GM04503 (cell line): ENCODE measurements around the gene AMOTL2.

Source experiments
- DNase-seq: peaks from one replicate; pipeline ENCODE4 v3.0.0-alpha.2; 2012; ENCODE audit warnings: low read depth

AMOTL2 gene

DNA sequence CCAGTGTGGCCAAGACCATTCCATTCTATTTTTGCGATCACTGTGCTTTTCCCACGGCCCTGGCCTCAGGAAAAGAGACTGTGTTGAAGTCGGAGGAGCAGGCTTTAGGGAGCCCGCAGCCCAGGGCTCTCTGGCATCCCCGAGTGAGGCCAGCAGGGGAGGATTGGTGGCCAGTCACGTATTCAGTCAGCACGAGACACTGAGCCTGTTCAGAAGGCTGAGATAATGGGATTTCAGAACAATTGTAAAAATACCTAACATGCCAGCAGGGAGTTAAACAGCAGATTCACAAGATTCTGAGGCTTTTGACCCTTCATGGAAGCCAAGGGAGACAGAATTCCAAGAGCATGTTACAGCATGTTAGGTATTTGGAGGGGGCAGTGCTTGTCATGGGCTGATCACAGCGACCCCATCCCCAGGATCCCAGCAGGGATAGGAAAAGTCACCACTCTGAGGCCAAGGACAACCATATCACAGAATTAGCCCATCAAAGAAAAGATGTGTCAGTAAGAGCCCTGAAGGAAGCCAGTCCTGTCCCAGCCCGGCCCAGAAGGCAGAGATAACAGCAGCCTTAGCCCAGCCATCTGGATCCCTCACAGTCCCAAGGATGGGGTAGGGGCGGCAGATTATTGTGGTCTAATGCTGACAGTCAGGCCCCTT lies 40.6 kb downstream of the AMOTL2 start:
- DNase-seq = peak; percentile 97

DNA sequence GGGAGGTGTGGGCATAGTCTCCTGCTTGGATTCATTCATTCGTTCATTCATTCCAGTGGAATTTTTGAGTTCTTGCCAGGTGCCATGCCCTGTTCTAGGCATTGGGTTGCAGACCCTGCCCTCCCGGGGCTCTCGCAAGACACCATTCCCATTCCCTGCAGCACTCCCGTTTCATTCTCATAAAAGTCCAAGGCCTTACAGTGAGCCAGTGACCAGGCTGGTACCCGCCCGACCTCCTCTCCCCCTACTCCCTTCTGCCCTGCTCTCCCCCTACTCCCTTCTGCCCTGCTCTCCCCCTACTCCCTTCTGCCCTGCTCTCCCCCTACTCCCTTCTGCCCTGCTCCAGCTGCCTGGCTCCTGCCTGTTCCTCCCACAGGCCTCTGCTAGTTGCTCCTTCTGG lies 41.9 kb downstream of the AMOTL2 start:
- DNase-seq = no peak

DNA sequence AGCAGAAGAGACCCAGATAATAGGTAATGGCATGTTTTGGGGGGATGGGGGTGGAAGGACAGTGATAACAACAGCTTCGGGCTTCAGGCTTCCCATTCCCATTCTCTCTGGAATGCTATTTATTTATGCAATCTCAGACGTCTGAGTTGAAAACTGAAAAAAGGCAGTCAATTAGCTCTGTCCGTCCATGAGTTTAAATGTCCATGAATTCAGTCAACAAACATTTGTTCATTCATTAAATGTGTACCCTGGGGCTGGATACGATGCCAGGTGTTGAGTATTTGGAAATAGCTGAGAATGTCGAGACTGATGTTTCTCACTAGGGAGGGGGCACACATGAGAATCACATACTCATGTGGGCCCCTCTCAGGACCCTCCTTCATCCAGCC lies 42.4 kb downstream of the AMOTL2 start:
- DNase-seq = no peak

DNA sequence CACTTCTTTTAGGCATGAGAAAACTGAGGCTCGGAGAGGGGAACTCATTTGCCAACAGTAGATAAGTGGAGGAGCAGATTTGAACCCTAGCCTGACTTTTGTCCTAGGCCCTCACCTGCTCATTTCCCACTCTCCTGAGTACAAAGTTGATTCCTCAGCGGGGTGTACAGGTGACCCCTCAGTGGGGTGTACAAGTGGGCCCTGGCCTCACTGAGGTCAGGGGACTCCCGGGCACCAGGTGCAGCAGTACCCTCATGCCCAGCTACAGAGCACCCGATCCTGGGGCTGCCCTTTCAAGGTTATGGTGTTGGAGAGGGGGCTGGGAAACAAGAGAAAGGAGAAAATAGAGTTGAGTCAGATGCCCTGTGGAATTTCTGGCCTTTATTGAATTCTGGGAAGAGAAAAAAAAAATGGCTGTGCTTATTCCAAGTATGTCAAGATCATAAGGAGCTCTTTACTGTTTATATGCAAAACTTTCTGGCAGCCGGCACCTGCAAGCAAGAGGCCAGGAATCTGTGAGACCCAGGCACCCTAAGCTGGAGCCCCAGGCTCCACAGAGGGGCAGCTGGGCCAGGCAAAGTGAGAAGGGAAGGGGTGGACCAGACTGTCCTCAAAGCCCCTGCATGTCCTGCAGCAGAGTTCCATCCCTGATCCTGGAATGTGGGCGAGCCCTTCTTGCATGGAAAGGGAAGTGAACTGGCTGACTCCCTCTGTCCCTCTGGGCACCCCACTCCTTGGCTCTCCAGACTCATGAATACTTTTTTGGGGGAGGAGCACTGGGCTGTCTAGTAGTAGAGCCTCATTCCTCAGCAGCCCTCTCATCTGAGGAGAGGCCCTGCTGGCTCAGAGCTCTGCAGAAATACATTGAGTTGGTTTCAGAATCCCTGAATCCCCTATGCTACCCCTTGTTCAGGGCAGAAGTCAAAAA lies 43.1 kb downstream of the AMOTL2 start:
- peak; percentile 88 for DNase-seq

DNA sequence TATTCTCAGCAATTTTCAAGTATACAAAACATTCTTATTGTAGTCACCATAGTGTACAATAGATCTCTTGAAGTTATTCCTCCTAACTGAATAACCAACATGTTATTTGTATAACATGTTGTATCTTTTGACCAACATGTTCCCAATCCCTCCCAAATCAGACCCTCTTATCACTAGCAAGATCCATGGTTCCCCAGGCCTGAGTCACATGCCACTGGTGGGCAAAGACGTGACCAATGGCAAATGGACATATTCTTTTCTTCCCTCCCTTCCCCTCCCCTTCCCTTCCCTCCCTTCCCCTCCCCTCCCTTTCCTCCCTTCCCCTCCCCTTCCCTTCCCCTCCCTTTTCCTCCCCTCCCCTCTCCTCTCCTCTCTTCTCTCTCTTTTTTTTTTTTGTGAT lies 45.4 kb downstream of the AMOTL2 start:
- DNase-seq = no peak

DNA sequence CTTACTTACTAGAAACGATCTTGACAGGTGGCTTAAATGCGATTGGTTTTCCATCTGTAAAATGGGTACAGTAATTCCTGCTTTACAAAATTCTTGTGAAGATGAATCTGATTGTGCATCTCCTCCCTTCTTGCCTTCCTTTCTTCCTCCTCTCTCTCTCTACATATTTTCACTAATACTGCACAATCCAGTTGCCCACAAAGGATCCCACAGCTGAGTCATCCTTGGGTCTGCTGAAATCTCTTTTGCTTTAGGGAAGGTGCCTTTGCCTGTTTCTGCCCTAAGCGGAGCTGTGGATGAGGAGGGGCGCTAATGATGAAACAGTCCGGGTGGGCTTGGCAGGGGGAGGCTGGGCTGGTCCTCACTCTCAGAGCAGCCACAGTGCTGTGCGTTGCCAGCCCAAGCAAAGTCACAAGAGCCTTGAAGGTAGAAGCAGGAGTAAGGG lies 46.1 kb downstream of the AMOTL2 start:
- DNase-seq = peak; percentile 89

DNA sequence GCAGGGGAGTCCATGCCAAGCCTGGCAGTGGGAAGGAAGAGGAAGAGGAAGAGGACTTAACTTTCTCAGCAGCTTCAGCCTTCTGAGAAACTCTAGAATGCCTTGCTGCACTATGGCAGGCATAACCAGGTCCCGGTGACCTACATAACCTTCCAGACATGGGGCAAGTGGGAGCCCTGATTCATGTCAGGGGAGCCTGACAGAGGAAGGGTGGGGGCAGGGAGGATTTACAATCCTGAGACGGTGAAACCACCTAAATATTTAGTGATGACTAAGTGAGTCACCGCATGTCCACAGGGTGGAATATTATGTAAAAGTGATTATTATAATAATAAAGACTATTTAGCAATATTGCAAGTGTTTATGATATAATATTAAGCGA lies 46.7 kb downstream of the AMOTL2 start:
- no peak for DNase-seq

DNA sequence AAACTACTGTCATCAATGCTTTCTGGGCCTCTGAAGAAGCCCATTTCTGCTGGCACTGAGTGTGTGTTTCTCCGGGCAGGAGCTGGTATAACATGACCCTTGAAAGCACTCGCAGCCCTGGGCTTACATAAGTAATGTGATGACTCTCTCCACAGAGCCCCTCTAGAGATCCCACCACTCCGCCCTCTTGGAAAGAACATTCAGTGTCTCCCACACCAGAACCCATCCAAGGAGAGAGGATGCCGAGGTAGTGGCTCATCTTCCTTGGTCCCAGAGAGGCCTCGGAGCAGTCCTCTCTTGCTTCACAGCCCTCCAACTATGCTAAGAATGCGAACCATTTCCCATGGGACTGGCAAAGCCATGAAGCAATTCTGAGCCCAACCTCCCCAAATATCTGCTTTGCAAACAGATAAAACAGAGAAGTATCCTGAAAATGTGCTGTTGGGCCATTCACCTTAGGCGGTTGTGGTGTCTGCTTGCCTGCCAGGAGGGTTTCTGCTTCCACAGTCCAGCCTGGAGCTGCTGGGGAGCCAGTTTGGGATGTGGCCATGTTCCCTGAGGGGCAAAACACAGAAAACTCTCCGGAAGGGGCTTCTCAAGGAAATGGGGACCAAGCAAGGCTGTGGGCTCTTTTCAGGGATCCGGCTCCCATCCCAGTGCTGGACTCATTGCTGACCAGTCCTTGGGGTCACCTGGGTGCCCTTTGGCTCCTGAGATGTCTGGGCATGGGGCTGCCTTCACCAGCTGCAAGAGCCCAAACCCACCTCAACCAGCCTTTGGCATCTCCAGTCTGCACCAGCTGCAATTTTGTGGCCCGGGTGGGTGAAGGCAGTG lies 47.3 kb downstream of the AMOTL2 start:
- DNase-seq = peak; percentile 99

DNA sequence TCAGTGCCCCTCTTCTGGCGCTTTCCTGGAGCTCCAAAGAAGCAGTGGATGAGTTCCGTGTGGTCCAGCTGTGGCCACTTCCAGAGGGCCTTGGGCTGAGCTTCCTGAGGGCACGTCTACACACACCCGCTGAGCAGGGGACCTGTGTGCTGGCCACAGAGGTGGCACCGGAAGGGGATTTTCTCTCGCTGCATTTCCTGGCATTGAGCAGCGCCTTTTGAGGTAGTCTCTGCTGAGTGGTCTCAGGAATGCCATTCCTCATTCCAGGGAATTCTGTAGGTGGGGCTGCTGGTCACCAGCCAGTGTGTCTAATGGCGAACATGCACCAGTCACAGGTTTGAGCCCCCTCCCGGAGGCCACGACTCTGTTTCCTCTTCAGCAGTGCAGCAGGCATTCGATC lies 48.1 kb downstream of the AMOTL2 start:
- DNase-seq = no peak

DNA sequence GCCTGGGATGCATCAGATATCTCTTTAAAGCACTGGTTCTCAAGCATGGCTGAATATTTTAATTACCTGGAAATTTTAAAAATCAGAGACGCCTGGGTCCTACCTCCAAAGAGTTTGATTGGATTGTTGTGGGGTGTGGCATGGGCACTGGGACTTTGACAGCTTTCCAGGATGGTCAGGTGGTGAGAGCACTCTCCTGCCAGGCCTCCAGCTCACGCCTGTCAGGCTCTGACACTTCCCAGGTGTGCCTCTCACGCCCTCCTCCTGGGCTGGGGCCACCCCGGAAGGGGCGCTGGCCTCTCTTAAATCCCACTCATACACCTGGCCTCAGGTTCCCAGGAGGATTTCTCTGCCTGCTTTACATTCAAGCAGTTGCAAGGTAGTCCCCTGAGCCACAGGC lies 48.5 kb downstream of the AMOTL2 start:
- DNase-seq = no peak

DNA sequence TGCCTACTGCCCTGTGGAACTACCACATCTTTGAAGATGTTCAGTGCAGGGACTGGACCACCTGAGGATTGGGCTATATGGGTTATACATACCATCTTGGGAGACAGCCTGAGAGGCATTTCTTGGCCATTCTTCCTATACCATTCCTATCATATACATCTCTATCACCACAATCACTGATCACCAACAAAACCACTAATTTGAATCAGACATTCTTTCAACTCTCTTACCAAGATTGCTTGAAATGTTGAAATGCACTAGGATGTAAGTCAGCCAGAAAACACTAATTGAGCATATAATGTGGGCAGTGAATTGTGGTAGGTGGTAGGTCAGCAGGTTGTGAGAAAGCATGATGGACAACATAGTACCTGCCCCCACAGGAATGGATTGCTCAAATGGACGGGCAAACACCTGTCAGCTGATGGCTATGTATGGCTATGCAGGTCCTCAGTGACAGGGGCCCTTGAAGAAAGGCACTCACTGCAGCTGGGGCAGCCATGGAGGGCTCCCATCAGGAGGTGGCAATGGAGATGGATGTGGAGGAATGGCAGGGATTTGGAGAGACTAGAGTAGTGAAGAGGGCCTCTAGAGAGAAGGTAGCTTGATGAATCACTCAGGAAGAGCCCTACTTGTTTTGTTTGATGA lies 49.1 kb downstream of the AMOTL2 start:
- DNase-seq = no peak

DNA sequence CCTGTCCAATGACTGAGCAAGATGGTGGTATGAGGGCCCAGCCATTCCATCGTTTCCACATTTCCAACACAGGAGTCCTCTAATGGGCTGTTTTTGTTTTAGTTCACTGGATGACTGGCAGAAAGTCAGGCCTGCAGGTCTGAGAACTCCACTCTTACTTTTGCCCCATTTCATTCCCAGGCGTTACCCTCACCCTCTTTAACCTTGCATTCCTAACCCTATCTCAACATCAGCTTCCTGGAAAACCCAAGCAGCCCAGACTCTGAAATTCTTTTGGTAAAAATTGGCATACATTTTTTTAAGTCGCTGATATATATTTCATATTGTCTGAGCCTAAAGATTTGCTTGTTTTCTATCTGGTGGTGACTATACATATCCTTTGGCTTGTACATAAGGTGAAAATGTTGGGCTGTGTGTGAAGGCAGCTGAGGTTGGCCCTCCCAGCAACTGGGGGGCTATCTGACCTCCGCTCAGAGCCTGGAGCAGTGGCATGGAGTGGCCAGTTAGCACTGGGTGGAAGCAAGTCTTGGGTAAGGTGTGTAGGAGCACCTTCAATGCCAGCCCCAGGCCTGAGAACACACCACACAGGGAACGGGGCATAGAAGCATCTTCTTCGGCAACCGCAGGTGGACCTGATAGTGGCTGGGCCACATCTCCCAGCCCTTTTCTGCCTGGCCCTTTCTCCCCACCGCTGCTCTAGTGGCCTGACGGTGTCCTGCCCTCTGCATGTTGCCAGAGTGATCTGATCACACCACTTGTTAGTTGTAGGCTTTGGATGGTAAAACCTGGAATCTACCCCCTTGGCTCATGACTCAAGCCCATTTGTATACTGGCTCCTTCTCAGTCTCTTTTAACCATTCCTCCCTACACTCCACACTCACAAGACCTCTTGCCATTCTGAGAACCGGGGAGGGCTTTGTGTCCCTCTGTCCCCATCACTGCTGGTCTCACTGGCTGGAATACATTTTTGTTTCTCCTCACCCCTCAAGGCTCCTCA lies 50.0 kb downstream of the AMOTL2 start:
- no peak for DNase-seq

DNA sequence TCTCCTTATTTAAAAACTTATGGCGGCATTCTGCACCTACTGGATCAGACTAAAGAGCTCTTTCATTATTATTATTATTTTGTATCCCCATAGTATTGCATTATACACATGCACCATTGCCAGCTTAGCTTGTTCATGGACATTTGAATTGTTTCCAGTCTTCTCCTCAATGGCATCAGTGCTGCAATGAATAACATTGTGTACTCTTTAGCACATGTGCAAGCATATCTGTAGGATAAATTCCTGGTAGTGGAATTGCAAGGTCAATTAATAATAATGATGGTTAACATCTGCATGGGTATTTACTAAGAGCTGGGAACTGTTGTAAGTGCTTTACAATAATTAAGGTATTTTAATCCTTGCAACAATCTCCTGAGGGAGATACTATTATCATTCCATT lies 52.0 kb downstream of the AMOTL2 start:
- DNase-seq = no peak

DNA sequence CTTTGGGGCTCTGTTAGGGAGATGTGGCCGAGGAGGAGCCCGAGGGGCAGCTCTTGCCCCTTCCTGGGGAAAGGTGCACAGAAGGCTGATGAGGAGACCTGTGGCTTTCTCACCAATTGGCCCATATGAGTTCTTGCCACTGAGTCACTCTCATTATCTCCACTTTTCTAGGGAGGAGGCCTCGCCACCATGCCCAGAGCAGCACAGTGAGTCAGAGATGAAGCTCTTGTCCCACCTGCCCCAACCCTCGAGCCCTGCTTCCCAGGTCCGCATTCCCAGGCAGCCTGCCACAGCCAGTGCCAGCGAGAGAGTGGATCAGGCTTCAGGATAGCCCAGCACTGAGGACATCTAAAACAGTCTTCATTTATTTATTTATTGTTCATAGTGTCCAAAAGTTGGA lies 53.5 kb downstream of the AMOTL2 start:
- no peak for DNase-seq

DNA sequence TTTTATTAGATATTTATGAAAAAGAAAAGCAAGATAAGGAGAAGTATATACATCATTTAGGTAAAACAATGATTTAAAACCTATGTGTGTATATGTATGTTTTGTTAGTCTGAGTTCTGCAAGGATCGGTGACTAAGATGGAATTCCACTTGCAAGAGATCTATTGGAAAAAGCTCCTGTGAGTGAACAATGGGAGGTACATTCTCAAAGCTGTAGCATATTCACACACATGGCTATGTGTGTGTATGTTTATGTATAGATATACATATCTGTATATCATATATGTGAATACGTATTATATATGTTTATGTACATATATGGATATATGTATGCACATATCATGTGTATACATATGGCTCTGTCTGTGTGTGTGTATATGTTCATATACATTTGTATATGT lies 54.3 kb downstream of the AMOTL2 start:
- DNase-seq = no peak

DNA sequence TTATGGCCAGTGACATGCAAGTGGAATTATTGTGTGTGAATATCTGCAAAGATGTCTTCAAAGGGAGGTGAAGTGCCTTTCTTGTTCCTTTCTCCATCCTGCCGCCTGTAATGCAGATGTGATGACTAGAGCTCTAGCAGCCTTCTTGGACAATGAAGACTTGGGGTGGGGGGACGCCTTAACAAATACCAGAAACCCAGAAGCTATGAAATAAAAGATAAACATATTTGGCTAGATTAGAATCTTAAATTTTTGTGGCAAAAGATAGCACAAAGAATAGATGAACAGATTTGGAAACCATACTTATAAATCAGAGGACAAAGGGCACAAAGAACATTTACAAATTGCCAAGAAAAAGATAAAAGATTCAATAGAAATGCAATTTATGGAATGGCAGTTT lies 56.1 kb downstream of the AMOTL2 start:
- DNase-seq = no peak

DNA sequence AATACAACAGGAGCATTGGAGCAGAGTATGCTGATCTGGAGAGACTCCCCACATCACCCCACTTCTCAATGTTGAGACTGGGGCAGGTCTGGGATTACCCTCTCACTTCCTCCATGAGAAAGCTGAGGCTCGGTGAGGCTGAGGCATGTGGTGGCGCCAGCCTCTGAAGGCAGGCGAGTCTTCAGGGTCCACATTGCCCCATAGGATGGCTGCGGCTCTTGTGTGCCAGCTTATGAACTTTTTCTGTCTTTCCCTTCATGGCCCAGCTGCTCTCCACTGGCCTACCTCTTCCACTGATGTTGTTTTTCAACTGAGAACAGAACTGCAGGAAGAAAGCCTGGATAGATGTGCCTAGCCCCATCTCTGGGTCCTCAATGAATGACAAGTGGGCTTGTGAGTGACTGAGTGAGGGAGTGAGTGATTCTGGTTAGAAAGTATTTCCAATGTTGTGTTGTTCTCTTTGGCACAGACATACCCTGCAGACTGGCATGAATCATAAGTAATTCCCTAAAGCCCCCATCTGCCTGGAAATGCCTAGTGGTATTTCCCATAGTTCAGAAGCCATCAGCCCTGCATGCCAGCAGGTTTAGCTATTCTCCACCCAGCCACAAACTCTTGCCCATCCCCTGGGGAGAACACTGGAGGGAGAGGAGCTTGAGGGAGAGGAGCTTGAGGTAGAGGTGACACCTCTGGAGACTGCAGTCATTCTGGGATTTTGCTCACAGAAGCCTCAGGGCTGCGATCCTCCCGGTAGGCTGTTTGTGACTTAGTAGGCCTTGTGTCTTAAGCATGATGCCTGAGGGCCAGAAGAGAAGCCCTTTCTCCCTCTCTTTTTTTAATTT lies 56.9 kb downstream of the AMOTL2 start:
- no peak for DNase-seq

DNA sequence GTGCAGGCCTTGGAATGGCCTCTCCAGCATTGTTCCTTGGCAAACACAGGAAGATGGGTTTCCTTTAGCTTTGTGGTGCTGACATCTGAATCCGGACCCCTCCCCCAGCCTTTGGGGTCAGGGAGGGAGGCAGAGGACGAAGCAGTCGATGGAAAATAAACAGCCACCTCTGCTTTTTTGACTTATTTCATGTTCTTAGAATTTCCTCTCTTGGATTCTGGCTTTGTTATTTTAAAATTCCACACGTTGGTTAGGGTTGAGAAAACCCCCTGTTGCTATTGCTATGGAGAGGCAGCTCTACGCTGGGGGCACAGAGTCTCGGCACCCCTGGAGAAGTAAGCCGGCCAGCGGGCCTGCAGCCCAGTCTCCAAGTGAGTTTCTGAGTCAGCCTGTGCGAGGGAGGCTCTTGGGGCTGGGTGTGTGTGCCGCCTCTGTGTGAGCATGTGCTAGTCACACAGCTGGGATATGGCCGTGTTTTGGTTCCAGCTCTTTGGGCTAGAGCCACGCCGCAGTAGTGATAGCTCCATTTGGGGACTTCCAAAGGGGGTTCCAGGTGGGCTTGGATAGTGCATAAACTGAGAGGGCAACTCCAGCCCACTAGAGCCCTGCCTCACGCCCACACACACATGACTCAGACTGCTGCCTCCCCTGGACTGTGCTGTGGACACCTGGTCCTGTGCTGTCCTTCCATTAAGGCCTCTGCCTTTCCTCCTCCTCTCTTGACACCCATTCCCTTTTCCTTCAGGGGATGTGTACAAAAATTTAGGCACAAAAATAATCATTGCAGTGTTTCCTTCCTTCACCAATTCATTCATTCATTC lies 58.8 kb downstream of the AMOTL2 start:
- no peak for DNase-seq
